ENCODE data around the gene PSMB1. TPM values are rescaled to one million over a fixed set of nuclear protein-coding genes. Genes with fewer than 3 reads are reported as not detected.
"Not testable (repeated sequence)": the region's sequence is repeated elsewhere in the genome, so short reads cannot be mapped to it uniquely, and the experiment has no call there.

PSMB1 gene
- total and polyA plus RNA-seq, 4 experiments from 2014 or later: 94.2 to 705 (median 272) TPM

DNA sequence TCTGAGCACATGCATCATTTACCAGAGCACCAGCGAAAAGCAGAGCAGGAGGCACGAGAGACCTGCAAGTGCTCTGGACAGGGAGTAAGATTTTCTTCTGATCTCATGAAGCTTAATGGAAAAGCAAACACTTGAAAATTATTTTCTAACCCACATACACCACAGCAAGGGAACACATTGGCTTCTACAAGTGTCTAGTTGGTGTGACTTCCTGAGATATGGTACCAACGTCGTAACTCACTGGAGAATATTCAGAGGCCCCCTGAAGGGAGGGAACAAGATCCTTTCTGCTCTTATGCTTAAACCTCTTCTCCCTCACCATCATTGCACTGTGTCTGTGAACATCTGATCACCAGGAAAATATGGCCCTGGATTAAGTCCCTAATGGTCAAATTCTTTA is 48.6 kb downstream of the PSMB1 start:
- peaks cover 0 to 27% (median 10%) of the 10 kb centered on the region in 8 donors for H3K9me3 Mint-ChIP-seq
- no peaks in the 10 kb centered on the region for H3K4me1 Mint-ChIP-seq
- no peaks in the 10 kb centered on the region for H3K36me3 ChIP-seq (ENCODE audit: insufficient read depth, low read length)
- ChIA-PET CTCF (ENCODE audit: partially characterized antibody) (no interaction called here), POLR2A (ENCODE audit: partially characterized antibody) (no interaction called here)
- intact Hi-C loops (cut with micrococcal nuclease): no loop called here
- peaks cover 39 to 42% of the 10 kb centered on the region in 2 donors for H3K27me3 Mint-ChIP-seq
- no peak overlapping the region for H3K4me3 Mint-ChIP-seq
- H3K27ac Mint-ChIP-seq: no peak overlapping the region
- no peaks in the 10 kb centered on the region for H3K4me1 ChIP-seq (ENCODE audit: insufficient read depth, low read length)
- no peak for DNase-seq
- peaks cover 0 to 9% of the 10 kb centered on the region in 2 donors for H3K36me3 Mint-ChIP-seq
- no peak overlapping the region for H3K27ac ChIP-seq (ENCODE audit: low read depth, low read length)
- H3K4me3 ChIP-seq (ENCODE audit: low read length in 2 of 2): no peak overlapping the region
- H3K27me3 ChIP-seq (ENCODE audit: insufficient read depth, low read length): no peaks in the 10 kb centered on the region
- H3K9me3 ChIP-seq (ENCODE audit: control insufficient read depth in 1 of 2, low read length in 2 of 2): no peaks in the 10 kb centered on the region

DNA sequence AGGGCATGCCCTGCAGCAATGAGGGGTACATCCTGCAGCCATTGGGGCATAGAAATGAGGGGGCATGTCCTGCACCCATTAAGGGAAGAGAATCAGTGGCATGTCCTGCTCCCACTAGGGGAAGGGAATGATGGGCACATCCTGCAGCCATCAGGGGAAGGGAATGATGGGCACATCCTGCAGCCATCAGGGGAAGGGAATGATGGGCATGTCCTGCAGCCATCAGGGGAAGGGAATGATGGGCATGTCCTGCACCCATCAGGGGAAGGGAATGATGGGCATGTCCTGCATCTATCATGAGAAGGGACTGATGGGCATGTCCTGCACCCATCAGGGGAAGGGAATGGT is 49.7 kb downstream of the PSMB1 start:
- Histone ChIP-seq H3K4me3 (ENCODE audit: low read length in 2 of 2) (no peak overlapping the region), H3K9me3 (ENCODE audit: control insufficient read depth in 1 of 2, low read length in 2 of 2) (no peaks in the 10 kb centered on the region), H3K4me1 (ENCODE audit: insufficient read depth, low read length) (no peaks in the 10 kb centered on the region), H3K27me3 (ENCODE audit: insufficient read depth, low read length) (no peaks in the 10 kb centered on the region), H3K27ac (ENCODE audit: low read depth, low read length) (no peak overlapping the region), H3K36me3 (ENCODE audit: insufficient read depth, low read length) (no peaks in the 10 kb centered on the region)
- Mint-ChIP-seq H3K4me1 (no peaks in the 10 kb centered on the region), H3K27me3 (peaks cover 41 to 46% of the 10 kb centered on the region in 2 donors), H3K4me3 (no peak overlapping the region), H3K27ac (no peak overlapping the region), H3K36me3 (peaks cover 0 to 9% of the 10 kb centered on the region in 2 donors), H3K9me3 (peaks cover 0 to 27% (median 10%) of the 10 kb centered on the region in 8 donors)
- ChIA-PET CTCF (ENCODE audit: partially characterized antibody) (no interaction called here), POLR2A (ENCODE audit: partially characterized antibody) (no interaction called here)
- intact Hi-C loops (cut with micrococcal nuclease): no loop called here
- no peak for DNase-seq

DNA sequence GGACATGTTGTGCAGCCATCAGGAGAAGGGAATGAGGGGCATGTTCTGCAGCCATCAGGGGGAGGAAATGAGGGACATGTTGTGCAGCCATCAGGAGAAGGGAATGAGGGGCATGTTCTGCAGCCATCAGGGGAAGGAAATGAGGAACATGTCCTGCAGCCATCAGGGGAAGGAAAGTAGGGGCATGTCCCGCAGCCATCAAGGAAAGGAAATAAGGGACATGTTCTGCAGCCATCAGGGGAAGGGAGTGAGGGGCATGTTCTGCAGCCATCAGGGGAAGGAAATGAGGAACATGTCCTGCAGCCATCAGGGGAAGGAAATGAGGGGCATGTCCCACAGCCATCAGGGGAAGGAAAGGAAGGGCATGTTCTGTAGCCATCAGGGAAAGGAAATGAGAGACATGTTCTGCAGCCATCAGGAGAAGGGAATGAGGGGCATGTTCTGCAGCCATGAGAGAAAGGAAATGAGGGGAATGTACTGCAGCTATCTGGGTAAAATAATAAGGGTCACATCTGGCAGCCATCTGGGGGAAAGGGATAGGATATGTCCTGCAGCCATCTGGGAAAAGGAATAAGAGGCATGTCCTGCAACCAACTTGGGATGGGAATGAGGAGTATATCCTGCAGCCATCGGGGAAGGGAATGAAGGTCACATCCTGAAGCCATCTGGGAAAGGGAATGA is 50.2 kb downstream of the PSMB1 start:
- H3K27ac ChIP-seq (ENCODE audit: low read depth, low read length); CTCF ChIA-PET (ENCODE audit: partially characterized antibody); H3K27ac Mint-ChIP-seq; H3K4me1 ChIP-seq (ENCODE audit: insufficient read depth, low read length); H3K4me3 Mint-ChIP-seq; H3K36me3 ChIP-seq (ENCODE audit: insufficient read depth, low read length); H3K27me3 ChIP-seq (ENCODE audit: insufficient read depth, low read length); intact Hi-C loops (cut with micrococcal nuclease); H3K36me3 Mint-ChIP-seq; POLR2A ChIA-PET (ENCODE audit: partially characterized antibody); DNase-seq; H3K9me3 ChIP-seq (ENCODE audit: control insufficient read depth in 1 of 2, low read length in 2 of 2); H3K4me3 ChIP-seq (ENCODE audit: low read length in 2 of 2); H3K4me1 Mint-ChIP-seq: not testable (repeated sequence)
- Mint-ChIP-seq H3K9me3 (peaks cover 0 to 27% (median 10%) of the 10 kb centered on the region in 8 donors), H3K27me3 (peaks cover 41 to 49% of the 10 kb centered on the region in 2 donors)

DNA sequence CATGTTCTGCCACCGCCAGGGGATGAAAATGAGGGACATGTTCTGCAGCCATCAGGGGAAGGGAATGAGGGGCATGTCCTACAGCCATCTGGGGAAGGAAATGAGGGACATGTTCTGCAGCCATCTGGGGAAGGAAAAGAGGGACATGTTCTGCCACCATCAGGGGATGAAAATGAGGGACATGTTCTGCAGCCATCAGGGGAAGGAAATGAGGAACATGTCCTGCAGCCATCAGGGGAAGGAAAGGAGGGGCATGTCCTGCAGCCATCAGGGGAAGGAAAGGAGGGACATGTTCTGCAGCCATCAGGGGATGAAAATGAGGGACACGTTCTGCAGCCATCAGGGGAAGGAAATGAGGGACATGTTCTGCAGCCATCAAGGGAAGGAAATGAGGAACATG is 50.8 kb downstream of the PSMB1 start:
- CTCF ChIA-PET (ENCODE audit: partially characterized antibody); H3K4me1 ChIP-seq (ENCODE audit: insufficient read depth, low read length); H3K27ac ChIP-seq (ENCODE audit: low read depth, low read length); H3K4me1 Mint-ChIP-seq; H3K9me3 ChIP-seq (ENCODE audit: control insufficient read depth in 1 of 2, low read length in 2 of 2); DNase-seq; POLR2A ChIA-PET (ENCODE audit: partially characterized antibody); H3K4me3 Mint-ChIP-seq; H3K36me3 ChIP-seq (ENCODE audit: insufficient read depth, low read length); H3K27me3 ChIP-seq (ENCODE audit: insufficient read depth, low read length); H3K36me3 Mint-ChIP-seq; H3K27ac Mint-ChIP-seq; H3K4me3 ChIP-seq (ENCODE audit: low read length in 2 of 2); intact Hi-C loops (cut with micrococcal nuclease): not testable (repeated sequence)
- Mint-ChIP-seq H3K9me3 (peaks cover 0 to 27% (median 10%) of the 10 kb centered on the region in 8 donors), H3K27me3 (peaks cover 41 to 54% of the 10 kb centered on the region in 2 donors)

DNA sequence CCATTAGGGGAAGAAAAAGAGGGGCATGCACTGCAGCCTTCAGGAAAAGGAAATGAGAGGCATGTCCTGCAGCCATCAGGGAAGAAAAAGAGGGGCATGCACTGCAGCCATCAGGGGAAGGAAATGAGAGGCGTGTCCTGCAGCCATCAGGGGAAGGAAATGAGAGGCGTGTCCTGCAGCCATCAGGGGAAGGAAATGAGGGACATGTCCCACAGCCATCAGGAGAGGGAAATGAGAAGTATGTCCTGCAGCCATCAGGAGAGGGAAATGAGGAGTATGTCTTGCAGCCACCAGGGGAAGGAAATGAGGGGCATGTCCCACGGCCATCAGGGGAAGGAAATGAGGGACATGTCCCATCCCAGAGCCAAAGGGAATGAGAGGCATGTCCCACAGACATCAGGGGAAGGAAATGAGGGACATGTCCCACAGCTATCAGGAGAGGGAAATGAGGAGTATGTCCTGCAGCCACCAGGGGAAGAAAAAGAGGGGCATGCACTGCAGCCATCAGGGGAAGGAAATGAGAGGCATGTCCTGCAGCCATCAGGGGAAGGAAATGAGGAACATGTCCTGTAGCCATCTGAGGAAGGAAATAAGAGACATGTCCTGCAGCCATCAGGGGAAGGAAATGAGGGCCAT is 52.0 kb downstream of the PSMB1 start:
- H3K27me3 Mint-ChIP-seq: peaks cover 46 to 51% of the 10 kb centered on the region in 2 donors
- DNase-seq: no peak
- Histone ChIP-seq H3K36me3 (ENCODE audit: insufficient read depth, low read length) (no peaks in the 10 kb centered on the region), H3K27me3 (ENCODE audit: insufficient read depth, low read length) (no peaks in the 10 kb centered on the region), H3K4me1 (ENCODE audit: insufficient read depth, low read length) (no peaks in the 10 kb centered on the region), H3K27ac (ENCODE audit: low read depth, low read length) (no peak overlapping the region), H3K4me3 (ENCODE audit: low read length in 2 of 2) (no peak overlapping the region), H3K9me3 (ENCODE audit: control insufficient read depth in 1 of 2, low read length in 2 of 2) (no peaks in the 10 kb centered on the region)
- CTCF ChIA-PET (ENCODE audit: partially characterized antibody): no interaction called here
- H3K27ac Mint-ChIP-seq: peak overlapping the region in 1 of 7 donors; percentile 15
- no peak overlapping the region for H3K4me3 Mint-ChIP-seq
- H3K9me3 Mint-ChIP-seq: peaks cover 0 to 27% (median 10%) of the 10 kb centered on the region in 8 donors
- intact Hi-C loops (cut with micrococcal nuclease): no loop called here
- no peaks in the 10 kb centered on the region for H3K4me1 Mint-ChIP-seq
- POLR2A ChIA-PET (ENCODE audit: partially characterized antibody): no interaction called here
- H3K36me3 Mint-ChIP-seq: peaks cover 0 to 9% of the 10 kb centered on the region in 2 donors

DNA sequence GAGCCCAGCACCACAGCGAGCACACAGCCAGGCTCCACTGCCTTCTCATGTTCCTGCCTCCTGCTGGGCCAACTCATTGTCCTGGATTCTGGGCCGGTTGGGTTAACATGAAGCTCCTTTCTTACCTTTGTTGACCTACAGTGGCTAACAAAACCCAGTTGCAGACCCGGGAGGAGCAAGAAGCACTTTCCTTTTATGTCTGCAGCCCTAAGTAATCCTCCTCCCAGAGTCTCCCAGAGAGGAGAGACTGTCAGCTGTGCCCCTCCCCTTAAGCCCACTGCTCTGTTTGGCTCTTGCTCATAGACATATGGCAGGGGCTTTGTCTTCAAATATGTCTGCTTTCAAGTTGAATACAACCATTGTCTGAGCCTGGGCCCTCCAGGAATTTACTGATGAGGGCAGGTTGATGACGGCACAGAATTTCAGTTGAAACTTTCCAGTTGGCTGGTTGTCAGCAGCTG is 55.2 kb downstream of the PSMB1 start:
- H3K27me3 Mint-ChIP-seq: peaks cover 36 to 48% of the 10 kb centered on the region in 2 donors
- intact Hi-C loops (cut with micrococcal nuclease): no loop called here
- Histone ChIP-seq H3K27ac (ENCODE audit: low read depth, low read length) (no peak overlapping the region), H3K4me3 (ENCODE audit: low read length in 2 of 2) (no peak overlapping the region), H3K36me3 (ENCODE audit: insufficient read depth, low read length) (no peaks in the 10 kb centered on the region), H3K27me3 (ENCODE audit: insufficient read depth, low read length) (no peaks in the 10 kb centered on the region), H3K4me1 (ENCODE audit: insufficient read depth, low read length) (no peaks in the 10 kb centered on the region), H3K9me3 (ENCODE audit: control insufficient read depth in 1 of 2, low read length in 2 of 2) (no peaks in the 10 kb centered on the region)
- no peak overlapping the region for H3K4me3 Mint-ChIP-seq
- peaks cover 0 to 9% of the 10 kb centered on the region in 2 donors for H3K36me3 Mint-ChIP-seq
- CTCF ChIA-PET (ENCODE audit: partially characterized antibody): no interaction called here
- peaks cover 0 to 21% (median 10%) of the 10 kb centered on the region in 8 donors for H3K9me3 Mint-ChIP-seq
- H3K27ac Mint-ChIP-seq: no peak overlapping the region
- no peaks in the 10 kb centered on the region for H3K4me1 Mint-ChIP-seq
- DNase-seq: no peak
- POLR2A ChIA-PET (ENCODE audit: partially characterized antibody): no interaction called here

DNA sequence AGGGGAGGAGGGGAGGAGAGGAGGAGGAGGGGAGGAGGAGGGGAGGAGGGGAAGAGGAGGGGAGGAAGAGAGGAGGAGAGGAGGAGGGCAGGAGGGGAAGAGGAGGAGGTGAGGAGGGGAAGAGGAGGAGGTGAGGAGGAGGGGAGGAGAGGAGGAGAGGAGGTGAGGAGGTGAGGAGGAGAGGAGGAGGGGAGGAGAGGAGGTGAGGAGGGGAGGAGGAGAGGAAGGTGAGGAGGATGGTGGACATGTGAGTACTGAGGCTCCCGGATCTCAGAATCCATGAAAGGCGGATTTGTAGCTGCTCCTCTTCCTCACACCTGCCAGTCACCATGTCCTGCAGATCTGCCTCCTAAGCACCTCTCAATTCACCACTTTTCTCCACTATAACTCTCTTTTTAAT is 59.8 kb downstream of the PSMB1 start:
- ChIA-PET CTCF (ENCODE audit: partially characterized antibody) (no interaction called here), POLR2A (ENCODE audit: partially characterized antibody) (no interaction called here)
- Mint-ChIP-seq H3K36me3 (no peaks in the 10 kb centered on the region), H3K4me3 (no peak overlapping the region), H3K4me1 (no peaks in the 10 kb centered on the region), H3K27me3 (peaks cover 25 to 39% of the 10 kb centered on the region in 2 donors), H3K9me3 (no peaks in the 10 kb centered on the region), H3K27ac (no peak overlapping the region)
- Histone ChIP-seq H3K27me3 (ENCODE audit: insufficient read depth, low read length) (no peaks in the 10 kb centered on the region), H3K36me3 (ENCODE audit: insufficient read depth, low read length) (no peaks in the 10 kb centered on the region), H3K27ac (ENCODE audit: low read depth, low read length) (no peak overlapping the region), H3K4me3 (ENCODE audit: low read length in 2 of 2) (no peak overlapping the region), H3K4me1 (ENCODE audit: insufficient read depth, low read length) (no peaks in the 10 kb centered on the region), H3K9me3 (ENCODE audit: control insufficient read depth in 1 of 2, low read length in 2 of 2) (no peaks in the 10 kb centered on the region)
- no peak for DNase-seq
- intact Hi-C loops (cut with micrococcal nuclease): no loop called here

All from CD4-positive, alpha-beta memory T cell (primary cell).